Superior temporal gyrus (tissue), 1 donor: Measurements from ENCODE around the gene LRIG1.

ENCODE experiments used
- DNase-seq: peaks from one replicate; pipeline ENCODE4 v3.0.0-alpha.2; 2016; ENCODE audit errors: extremely low spot score

The LRIG1 gene

GRCh38 chr3:66443118-66443803 lies 57.6 kb downstream of the LRIG1 start:
- no peak for DNase-seq

- DNase-seq, result no peak
Measured at GRCh38 chr3:66442254-66443117, 58.3 kb downstream of the LRIG1 start.

GRCh38 chr3:66441692-66442091 lies 59.1 kb downstream of the LRIG1 start:
- DNase-seq, result no peak

- DNase-seq, result no peak
Measured at GRCh38 chr3:66441129-66441528, 59.7 kb downstream of the LRIG1 start.

- no peak for DNase-seq
Measured at GRCh38 chr3:66439666-66440344, 61.0 kb downstream of the LRIG1 start.

GRCh38 chr3:66438046-66438445 lies 62.8 kb downstream of the LRIG1 start:
- no peak for DNase-seq

- no peak for DNase-seq
Measured at GRCh38 chr3:66437341-66437929, 63.4 kb downstream of the LRIG1 start.

- no peak for DNase-seq
Measured at GRCh38 chr3:66435989-66436388, 64.8 kb downstream of the LRIG1 start.

- no peak for DNase-seq
Measured at GRCh38 chr3:66434726-66435125, 66.1 kb downstream of the LRIG1 start.

- no peak for DNase-seq
Measured at GRCh38 chr3:66433522-66433782, 67.4 kb downstream of the LRIG1 start.

GRCh38 chr3:66432767-66433521 lies 67.9 kb downstream of the LRIG1 start:
- no peak for DNase-seq

- no peak for DNase-seq
Measured at GRCh38 chr3:66432041-66432766, 68.6 kb downstream of the LRIG1 start.

- no peak for DNase-seq
Measured at GRCh38 chr3:66431494-66431893, 69.3 kb downstream of the LRIG1 start.

GRCh38 chr3:66430876-66431275 lies 69.9 kb downstream of the LRIG1 start:
- DNase-seq, result no peak

- DNase-seq, result peak; percentile 72
Measured at GRCh38 chr3:66428733-66429132, 72.1 kb downstream of the LRIG1 start.

GRCh38 chr3:66427951-66428474 lies 72.8 kb downstream of the LRIG1 start:
- no peak for DNase-seq

- no peak for DNase-seq
Measured at GRCh38 chr3:66427352-66427751, 73.5 kb downstream of the LRIG1 start.

GRCh38 chr3:66426135-66426534 lies 74.7 kb downstream of the LRIG1 start:
- no peak for DNase-seq

GRCh38 chr3:66425576-66426114 lies 75.2 kb downstream of the LRIG1 start:
- DNase-seq, result no peak

GRCh38 chr3:66425032-66425431 lies 75.8 kb downstream of the LRIG1 start:
- no peak for DNase-seq

- DNase-seq, result no peak
Measured at GRCh38 chr3:66423791-66424190, 77.0 kb downstream of the LRIG1 start.
